Liver (tissue), 9 donors: ENCODE data around the gene ILK. TPM values are rescaled to one million over a fixed set of nuclear protein-coding genes. Genes with fewer than 3 reads are reported as not detected.
A peak's percentile ranks its signal among the peaks of the same experiment; 100 is the strongest.

Experiments
- DNase-seq: peaks from one replicate; pipeline ENCODE4 v3.0.0-alpha.2; 2017; ENCODE audit warnings: low spot score
- H3K27ac ChIP-seq, 2 donors: one replicate each; pipeline ENCODE4 v1.7.0; 2013; ENCODE audit warnings: inconsistent platforms in 2 of 2, low read length in 2 of 2, control low read depth in 1 of 2, low read depth in 1 of 2, mild to moderate bottlenecking in 1 of 2
- H3K27me3 ChIP-seq, 4 donors: one replicate each; pipeline versions ENCODE4 v1.6.1 to v1.7.0; 2013; ENCODE audit warnings: low read length in 3 of 4, inconsistent platforms in 1 of 4, mild to moderate bottlenecking in 1 of 4, moderate library complexity in 1 of 4; ENCODE audit not compliant: control insufficient read depth in 4 of 4, insufficient read depth in 4 of 4
- H3K36me3 ChIP-seq, 4 donors: one replicate each; pipeline versions ENCODE4 v1.6.1 to v1.7.0; 2013; ENCODE audit warnings: low read length in 3 of 4, mild to moderate bottlenecking in 3 of 4, low read depth in 1 of 4, moderate library complexity in 1 of 4; ENCODE audit not compliant: control insufficient read depth in 4 of 4, insufficient read depth in 3 of 4
- H3K4me1 ChIP-seq, 4 donors: one replicate each; pipeline versions ENCODE4 v1.6.1 to v1.7.0; 2013; ENCODE audit warnings: low read length in 3 of 4, mild to moderate bottlenecking in 3 of 4, moderate library complexity in 1 of 4; ENCODE audit not compliant: control insufficient read depth in 4 of 4, insufficient read depth in 4 of 4
- H3K4me3 ChIP-seq, 3 donors: one replicate each; pipeline versions ENCODE4 v1.6.1 to v1.7.0; 2013; ENCODE audit warnings: low read length in 3 of 3, control low read depth in 1 of 3, low read depth in 1 of 3, mild to moderate bottlenecking in 1 of 3
- H3K9ac ChIP-seq, 2 donors: one replicate each; pipeline ENCODE4 v1.7.0; 2013; ENCODE audit warnings: low read length in 2 of 2, mild to moderate bottlenecking in 2 of 2, moderate library complexity in 2 of 2, control low read depth in 1 of 2, low read depth in 1 of 2
- H3K9me3 ChIP-seq, 4 donors: one replicate each; pipeline versions ENCODE4 v1.6.1 to v1.7.0; 2013; ENCODE audit warnings: low read length in 3 of 4; ENCODE audit not compliant: control insufficient read depth in 4 of 4
- FOXA2 ChIP-seq: IDR thresholded peaks from 2 replicates; pipeline ENCODE4 v1.6.1; 2016; ENCODE audit warnings: antibody characterized with exemption
- GABPA ChIP-seq, 2 donors: IDR thresholded peaks in 1 of 2; conservative IDR thresholded peaks in 1 of 2; 2 replicates each; pipeline ENCODE4 v1.6.1; 2016; ENCODE audit warnings: antibody characterized with exemption in 2 of 2, mild to moderate bottlenecking in 1 of 2, moderate library complexity in 1 of 2
- HNF4A ChIP-seq, 2 donors: conservative IDR thresholded peaks; 2 replicates each; pipeline ENCODE4 v1.6.1; 2016; ENCODE audit warnings: antibody characterized with exemption in 2 of 2, mild to moderate bottlenecking in 2 of 2
- JUND ChIP-seq, 2 donors: IDR thresholded peaks; 2 replicates each; pipeline ENCODE4 v1.6.1; 2016; ENCODE audit warnings: antibody characterized with exemption in 2 of 2
- MAX ChIP-seq: IDR thresholded peaks from 2 replicates; pipeline ENCODE4 v1.6.1; 2016; ENCODE audit warnings: antibody characterized with exemption
- RXRA ChIP-seq, 2 donors: IDR thresholded peaks; 2 replicates each; pipeline ENCODE4 v1.6.1; 2017 to 2018; ENCODE audit warnings: antibody characterized with exemption in 2 of 2, mild to moderate bottlenecking in 1 of 2
- SP1 ChIP-seq: IDR thresholded peaks from 2 replicates; pipeline ENCODE4 v1.6.1; 2018; ENCODE audit warnings: antibody characterized with exemption, mild to moderate bottlenecking
- TAF1 ChIP-seq: conservative IDR thresholded peaks from 2 replicates; pipeline ENCODE4 v1.6.1; 2016; ENCODE audit warnings: antibody characterized with exemption, mild to moderate bottlenecking
- ZBTB33 ChIP-seq: IDR thresholded peaks from 2 replicates; pipeline ENCODE4 v1.6.1; 2016; ENCODE audit warnings: antibody characterized with exemption
- WGBS: extraction: QIAGEN DNeasy Blood & Tissue Kit; methylation state at CpG from one replicate; pipeline ENCODE4 v1.1.7; 2013; 5-methylcytosine and 5-hydroxymethylcytosine counted together
- polyA plus RNA-seq, 2 donors: library from polyadenylated mRNA; stranded (reverse) in 1 of 2; unstranded in 1 of 2; fragments of 200-250 nt in 1 of 2; fragments of >200 nt in 1 of 2; fragmentation: Nextera tagmentation in 1 of 2; extraction: Ambion mirVana in 1 of 2; gene quantifications; one replicate each; pipeline versions ENCODE4 v1.2.1 to v1.2.3, GENCODE V29; 2013 to 2015
- total RNA-seq, 2 donors: library from RNA; depleted of rRNA; stranded (reverse); fragments of >200 nt; gene quantifications; one replicate each; pipeline ENCODE4 v1.2.3, GENCODE V29; 2014
- donor health status: healthy.
- donor health status: healthy.
- donor health status: healthy.
- donor health status: healthy.
- donor health status: healthy.

Gene ILK
- total and polyA plus RNA-seq, 4 donors, result 29.6 to 69.1 (median 48.2) TPM

GRCh38 chr11:6554828-6555706 lies 48.5 kb upstream of the ILK start:
- no peak overlapping the region for H3K4me3 ChIP-seq
- WGBS, result 88% methylated on average over 5 of the region's 5 CpGs

GRCh38 chr11:6556139-6556949 lies 47.2 kb upstream of the ILK start:
- Histone ChIP-seq H3K4me3 (no peak overlapping the region), H3K36me3 (no peaks in the 10 kb centered on the region), H3K4me1 (peaks cover 0 to 15% (median 9%) of the 10 kb centered on the region in 4 donors), H3K9me3 (no peaks in the 10 kb centered on the region), H3K27me3 (no peaks in the 10 kb centered on the region), H3K27ac (no peak overlapping the region), H3K9ac (no peak overlapping the region)
- peak; percentile 31 for DNase-seq
- TF ChIP-seq SP1 (peak; percentile 9), JUND (IDR thresholded peaks at IDR 0.05) (no peak), ZBTB33 (no peak)
- WGBS, result 60% methylated on average over 11 of the region's 11 CpGs

More at GRCh38 chr11:6554828-6555706, 48.5 kb upstream of the ILK start:
- no peak for DNase-seq
- no peak for TF ChIP-seq GABPA (IDR thresholded peaks at IDR 0.05 in 1 of 2, conservative IDR thresholded peaks at IDR 0.05 in 1 of 2)
- TF ChIP-seq RXRA (IDR thresholded peaks at IDR 0.05), result no peak
- no peak for TF ChIP-seq HNF4A (conservative IDR thresholded peaks at IDR 0.05)
- no peak for TF ChIP-seq MAX
- TF ChIP-seq ZBTB33, result no peak
- no peak for TF ChIP-seq SP1
- no peaks in the 10 kb centered on the region for H3K36me3 ChIP-seq
- H3K27ac ChIP-seq, result no peak overlapping the region
- H3K27me3 ChIP-seq, result no peaks in the 10 kb centered on the region
- H3K4me1 ChIP-seq, result peaks cover 0 to 15% (median 9%) of the 10 kb centered on the region in 4 donors
- no peak overlapping the region for H3K9ac ChIP-seq
- no peaks in the 10 kb centered on the region for H3K9me3 ChIP-seq

GRCh38 chr11:6557063-6557462 lies 46.5 kb upstream of the ILK start:
- Histone ChIP-seq H3K36me3 (no peaks in the 10 kb centered on the region), H3K4me3 (no peak overlapping the region), H3K9ac (no peak overlapping the region), H3K27ac (no peak overlapping the region), H3K27me3 (no peaks in the 10 kb centered on the region), H3K9me3 (no peaks in the 10 kb centered on the region), H3K4me1 (peaks cover 0 to 15% (median 9%) of the 10 kb centered on the region in 4 donors)
- no peak for DNase-seq
- TF ChIP-seq TAF1 (no peak), MAX (no peak), JUND (IDR thresholded peaks at IDR 0.05) (no peak), FOXA2 (no peak)
- 96% methylated on average over 11 of the region's 11 CpGs for WGBS
